HG03280 (cell line): ENCODE measurements around the gene MFSD6.
"Not testable (repeated sequence)": the region's sequence is repeated elsewhere in the genome, so short reads cannot be mapped to it uniquely, and the experiment has no call there.

Experiments used
- ATAC-seq: cut with Tn5 transposase; IDR thresholded peaks from one replicate; pipeline ENCODE4 v1.9.1; 2021; ENCODE audit warnings: mild to moderate bottlenecking, moderate library complexity; ENCODE audit not compliant: unreplicated experiment

Gene MFSD6

GRCh38 chr2:190407662-190408537 is at the start of gene MFSD6:
Gene MFSD6, plus strand, starts transcription at chr2:190408355. Its CDS starts 27,675 bp downstream, at chr2:190436030.
- ATAC-seq: peak; percentile 55

DNA sequence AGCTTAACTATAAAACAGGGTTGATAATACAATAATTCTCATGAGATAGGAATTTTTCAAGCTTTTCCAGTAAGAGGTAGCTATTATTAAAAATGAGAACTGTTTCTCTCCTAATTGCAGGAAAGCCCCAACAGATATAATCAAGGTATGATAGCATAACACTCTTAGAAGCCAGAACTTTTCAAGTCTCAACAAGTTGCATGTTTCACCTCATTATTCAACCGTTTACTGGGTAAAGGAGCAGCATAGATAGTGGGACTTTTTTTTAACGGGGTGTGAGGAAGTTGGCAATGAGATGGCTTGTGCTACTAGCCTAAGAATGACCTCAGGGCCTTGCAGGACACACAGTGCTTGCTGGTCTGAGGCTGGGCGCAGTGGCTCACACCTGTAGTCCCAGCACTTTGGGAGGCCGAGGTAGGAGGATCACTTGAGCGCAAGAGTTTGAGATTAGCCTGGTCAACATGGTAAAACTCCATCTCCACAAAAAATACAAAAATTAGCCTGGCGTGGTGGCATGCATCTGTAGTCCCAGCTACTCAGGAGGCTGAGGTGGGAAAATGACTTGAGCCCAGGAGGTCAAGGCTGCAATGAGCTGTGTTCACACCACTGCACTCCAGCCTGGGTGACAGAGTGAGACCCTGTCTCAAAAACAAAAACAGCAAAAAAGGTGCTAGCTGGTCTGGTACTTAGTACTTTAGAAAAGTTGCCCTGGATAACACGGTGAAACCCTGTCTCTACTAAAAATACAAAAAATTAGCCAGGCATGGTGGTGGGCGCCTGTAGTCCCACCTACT is 49.3 kb upstream of the MFSD6 start:
- not testable (repeated sequence) for ATAC-seq

DNA sequence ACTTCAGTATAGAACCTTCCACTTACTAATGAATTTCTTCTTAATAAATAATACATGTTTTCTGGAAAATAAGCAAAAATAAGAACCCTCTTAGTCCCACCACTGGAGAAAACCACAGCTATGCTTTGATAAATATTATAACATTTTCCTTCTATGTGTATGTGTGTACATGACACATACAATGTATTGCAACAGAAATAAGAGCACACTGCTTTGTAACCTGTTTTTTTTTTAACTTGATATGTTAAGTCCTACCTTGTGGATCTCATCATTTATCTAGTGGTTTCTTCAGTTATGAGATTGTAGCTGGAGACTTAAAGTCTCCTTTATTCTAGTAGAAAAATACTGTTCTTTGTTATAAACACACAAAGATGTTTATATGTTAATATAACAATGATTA is 47.6 kb upstream of the MFSD6 start:
- no peak for ATAC-seq

DNA sequence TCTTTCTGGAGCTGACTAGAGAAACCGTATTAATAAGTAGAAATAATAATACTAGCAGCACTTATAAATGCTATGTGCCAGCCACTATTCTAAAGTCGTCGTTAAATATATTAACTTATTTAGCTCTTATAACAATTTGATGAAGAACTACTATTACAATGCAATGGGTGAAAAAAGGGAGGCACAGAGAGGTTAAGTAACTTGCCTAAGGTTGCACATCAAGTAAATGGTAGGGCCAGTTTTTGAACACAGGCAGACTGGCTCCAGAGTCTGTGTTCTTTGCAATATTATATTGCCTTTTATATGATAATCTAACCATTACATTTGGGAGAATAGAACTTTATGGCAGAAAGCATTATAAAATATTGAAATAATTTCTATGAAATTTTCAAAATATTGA is 47.2 kb upstream of the MFSD6 start:
- no peak for ATAC-seq

- no peak for ATAC-seq
These were observed 46.6 kb upstream of the MFSD6 start for GRCh38 chr2:190361572-190361971.

DNA sequence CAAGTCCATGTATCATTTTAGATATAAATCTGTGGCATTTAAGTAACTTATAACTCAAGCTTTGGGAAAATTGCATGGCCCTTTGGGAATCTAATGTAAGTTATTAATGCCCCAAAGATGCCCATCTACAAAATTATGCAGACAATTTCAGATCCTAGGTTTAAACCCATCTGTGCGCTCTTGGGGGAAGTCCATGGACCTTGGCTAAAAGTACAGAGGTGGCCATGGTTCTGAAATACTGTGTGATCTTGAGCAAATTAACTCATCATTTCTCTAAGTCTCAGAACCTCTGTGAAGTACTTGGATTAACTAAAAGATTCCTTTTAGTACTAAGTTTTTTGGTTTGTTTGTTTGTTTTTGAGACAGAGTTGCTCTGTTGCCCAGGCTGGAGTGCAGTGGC is 45.3 kb upstream of the MFSD6 start:
- no peak for ATAC-seq

DNA sequence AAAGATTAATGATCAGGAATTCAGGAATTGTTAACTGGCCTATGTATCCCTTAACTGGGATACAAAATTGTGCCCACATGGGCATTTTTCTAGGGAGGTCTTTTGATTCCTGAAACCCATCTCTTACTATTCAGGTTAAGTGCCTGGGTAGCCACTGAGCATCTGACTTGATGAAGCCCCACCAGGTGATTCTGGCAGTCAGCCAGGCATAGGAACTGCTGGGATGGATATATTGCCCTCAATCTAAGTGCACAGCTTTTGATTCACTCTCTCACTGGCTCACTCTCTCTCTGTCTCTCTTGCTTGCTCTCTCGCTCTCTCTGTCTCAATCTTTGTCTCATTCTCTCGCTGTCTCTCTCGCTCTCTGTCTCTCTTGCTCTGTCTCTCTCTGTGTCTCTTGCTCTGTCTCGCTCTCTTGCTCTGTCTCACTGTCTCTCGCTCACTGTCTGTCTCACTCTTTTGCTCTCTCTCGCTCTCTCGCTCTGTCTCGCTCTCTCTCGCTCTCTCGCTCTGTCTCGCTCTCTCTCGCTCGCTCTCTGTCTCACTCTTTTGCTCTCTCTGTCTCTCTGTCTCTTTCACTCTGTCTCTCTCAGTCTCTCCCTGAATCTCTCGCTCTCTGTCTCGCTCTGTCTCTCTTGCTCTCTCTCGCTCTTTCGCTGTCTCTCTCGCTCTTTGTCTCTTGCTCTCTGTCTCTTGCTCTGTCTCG is 42.5 kb upstream of the MFSD6 start:
- no peak for ATAC-seq

DNA sequence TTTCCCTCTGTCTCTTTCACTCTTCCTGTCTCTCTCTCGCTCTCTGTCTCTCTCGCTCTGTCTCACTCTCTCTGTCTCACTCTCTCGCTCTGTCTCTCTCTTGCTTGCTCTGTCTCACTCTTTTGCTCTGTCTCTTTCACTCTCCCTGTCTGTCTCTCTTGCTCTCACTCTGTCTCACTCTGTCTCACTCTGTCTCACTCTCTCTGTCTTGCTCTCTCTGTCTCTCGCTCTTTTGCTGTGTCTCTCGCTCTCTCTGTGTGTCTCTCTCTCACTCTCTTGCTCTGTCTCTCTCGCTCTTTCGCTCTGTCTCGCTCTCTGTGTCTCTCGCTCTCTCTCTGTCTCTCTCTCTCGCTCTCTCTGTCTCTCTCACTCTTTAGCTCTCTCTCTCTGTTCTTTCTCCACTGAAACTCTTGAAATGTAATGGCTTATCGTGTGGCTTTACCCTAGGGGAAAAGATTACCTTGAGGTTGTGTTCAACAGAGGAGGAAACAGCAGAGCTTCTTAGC is 41.9 kb upstream of the MFSD6 start:
- no peak for ATAC-seq

GRCh38 chr2:190367091-190367490 is 41.1 kb upstream of the MFSD6 start:
- no peak for ATAC-seq

DNA sequence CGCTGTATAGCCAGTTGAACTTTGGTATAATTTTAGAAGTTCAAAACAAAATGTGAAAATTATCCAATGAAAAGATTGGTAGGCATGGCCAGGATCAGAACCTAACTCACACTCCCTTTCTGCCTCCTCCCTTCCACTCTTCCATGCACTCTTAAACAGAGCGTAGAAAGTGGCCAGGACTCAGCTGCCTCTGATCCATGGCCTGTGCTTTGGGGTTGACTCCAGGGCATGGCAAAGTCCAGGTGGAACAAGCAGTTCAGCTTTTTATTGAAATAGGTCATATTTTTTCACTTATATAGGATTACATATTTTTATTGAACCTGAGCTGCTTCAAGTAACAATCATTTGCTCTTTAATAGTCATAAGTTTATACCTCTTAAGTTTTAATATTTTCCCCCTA is 38.5 kb upstream of the MFSD6 start:
- no peak for ATAC-seq

DNA sequence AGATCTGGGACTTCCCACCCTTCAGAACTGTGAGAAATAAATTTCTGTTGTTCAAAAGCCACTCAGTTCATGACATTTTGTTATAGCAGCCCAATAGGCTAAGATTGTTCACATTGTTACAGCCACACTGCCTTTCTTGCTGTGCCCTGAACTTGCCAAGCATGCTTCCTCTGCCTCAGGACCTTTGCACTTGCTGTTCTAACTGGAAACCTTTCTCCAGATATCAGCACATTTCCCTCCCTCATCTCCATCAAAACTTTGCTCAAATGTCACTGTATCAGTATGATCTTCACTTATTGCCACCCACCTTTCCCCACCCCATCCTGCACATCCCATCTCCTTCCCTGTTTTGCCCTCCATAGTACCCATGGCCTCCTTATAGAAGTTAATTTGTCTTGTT is 32.1 kb upstream of the MFSD6 start:
- ATAC-seq: no peak

DNA sequence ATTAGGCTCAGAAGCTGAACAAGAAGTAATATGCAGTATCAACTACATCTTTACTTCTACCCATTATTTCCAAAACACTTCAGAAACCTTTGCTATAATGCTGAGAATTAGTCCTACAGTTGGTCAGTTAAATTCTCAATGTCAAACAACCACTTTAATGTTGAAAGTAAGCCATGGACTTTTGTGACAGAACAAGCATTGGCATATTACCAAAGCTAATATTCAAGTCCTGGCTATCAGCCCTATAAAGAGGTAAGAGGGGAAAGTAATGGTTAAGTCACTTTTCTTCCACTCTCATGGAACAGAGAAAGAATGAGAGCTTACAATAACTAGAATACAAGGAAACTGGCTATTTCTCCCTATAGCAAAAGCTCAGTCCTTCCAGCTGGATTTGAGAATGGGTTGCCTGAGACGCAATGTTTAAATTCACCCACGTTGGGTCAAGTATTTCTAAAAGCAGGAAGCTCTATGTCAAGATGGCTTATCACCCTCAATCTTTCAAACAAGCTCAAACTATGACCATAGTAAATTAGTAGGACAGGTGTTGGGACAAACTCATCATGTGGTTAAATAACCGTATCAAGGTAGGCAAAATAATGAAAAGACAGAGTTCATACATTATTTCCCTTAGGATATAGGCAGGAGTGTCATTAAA is 31.4 kb upstream of the MFSD6 start:
- no peak for ATAC-seq

DNA sequence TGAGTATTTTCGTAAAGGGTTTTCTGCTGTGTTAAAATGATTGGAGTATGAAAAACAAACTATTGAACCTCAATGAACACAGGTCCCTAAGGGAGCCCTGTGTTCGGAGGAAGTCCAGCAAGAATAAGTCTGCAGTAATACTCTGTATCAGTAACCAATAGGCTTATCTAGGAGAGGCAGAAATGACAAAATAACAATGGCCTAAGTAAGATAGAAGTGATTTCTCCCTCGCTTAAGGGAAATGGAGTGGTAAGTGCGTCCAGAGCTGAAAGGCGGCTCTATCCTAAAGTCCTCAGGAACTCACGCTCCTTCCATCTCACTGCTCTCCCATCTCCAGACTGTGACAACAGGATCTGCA is 29.3 kb upstream of the MFSD6 start:
- no peak for ATAC-seq

GRCh38 chr2:190379249-190379964 is 28.7 kb upstream of the MFSD6 start:
- ATAC-seq: no peak

DNA sequence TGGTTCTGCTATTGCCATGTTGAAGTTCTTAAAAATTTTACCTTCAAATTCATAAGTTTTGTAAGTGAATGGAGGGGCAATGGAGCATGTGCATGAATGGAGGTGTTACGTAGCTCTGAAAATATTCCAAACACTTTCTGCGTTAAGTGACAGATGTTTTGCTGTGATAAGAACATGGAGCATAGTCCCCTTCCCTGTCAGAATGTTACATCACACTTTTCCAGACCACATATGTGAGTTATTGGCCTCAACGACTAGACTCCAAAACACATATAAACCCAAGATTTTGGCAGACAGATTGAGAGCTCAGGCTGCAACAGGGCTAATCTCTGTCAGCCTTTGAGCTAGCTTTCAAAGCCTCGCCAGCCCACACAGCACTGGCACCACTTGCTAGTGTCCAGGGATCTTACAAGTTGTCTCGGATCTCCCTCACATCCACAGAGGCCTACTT is 27.2 kb upstream of the MFSD6 start:
- ATAC-seq: no peak

- ATAC-seq: peak; percentile 91
These were observed 25.3 kb upstream of the MFSD6 start for GRCh38 chr2:190382851-190383250.

GRCh38 chr2:190387422-190387821 is 20.7 kb upstream of the MFSD6 start:
- no peak for ATAC-seq

DNA sequence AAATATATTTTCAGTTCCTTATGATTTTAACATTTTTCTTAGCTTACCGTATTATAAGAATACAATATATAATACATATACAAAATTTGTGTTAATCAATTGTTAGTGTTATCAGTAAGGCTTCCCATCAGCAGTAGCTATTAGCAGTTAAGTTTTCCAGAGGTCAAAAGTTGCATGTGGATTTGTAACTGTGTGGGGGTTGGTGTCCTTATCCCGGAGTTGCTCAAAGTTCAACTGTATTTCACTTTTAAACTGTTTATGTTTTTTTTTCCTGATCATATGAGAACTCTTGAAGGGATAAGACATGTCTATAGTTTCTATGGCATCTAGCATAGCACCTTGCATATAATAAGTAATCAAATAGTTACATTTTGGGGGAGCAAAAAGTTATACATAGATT is 11.9 kb upstream of the MFSD6 start:
- ATAC-seq: no peak

DNA sequence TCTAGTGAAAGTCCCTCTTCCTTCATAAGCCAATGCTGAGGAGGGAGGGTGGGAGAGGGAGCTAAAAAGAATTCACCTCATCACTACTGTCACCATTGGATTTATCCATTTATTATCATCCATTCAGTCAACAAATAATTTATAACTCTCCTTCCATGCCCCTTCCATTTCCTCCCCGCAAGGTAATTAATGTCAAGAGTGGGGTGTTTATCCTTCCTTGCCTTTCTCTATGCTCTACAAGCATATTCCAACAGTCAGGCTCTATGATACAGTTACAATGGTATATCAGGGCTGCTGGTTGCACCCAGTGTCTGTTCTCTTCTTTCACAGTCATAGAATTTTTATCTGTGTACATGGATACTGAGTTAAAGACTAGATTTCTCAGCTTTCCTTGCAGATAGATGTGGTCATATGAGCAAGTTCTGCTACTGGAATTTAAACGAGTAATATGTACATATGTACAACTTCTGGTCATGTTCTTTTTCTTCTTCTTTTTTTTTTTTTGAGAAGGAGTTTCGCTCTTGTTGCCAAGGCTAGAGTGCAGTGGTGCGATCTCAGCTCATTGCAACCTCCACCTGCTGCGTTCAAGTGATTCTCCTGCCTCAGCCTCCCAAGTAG is 5.1 kb upstream of the MFSD6 start:
- no peak for ATAC-seq

- ATAC-seq: no peak
These were observed 3.7 kb upstream of the MFSD6 start for GRCh38 chr2:190404487-190404886.
